HL-60 (cell line): ENCODE measurements around the gene AOPEP.

Experiments used
- DNase-seq, 2 experiments: peaks; one replicate each; pipeline ENCODE4 v3.0.0-alpha.2; 2010 to 2020; ENCODE audit warnings: low read depth in 1 of 2, low spot score in 1 of 2
- H3K27ac ChIP-seq: fragments of 250-450 bp; sonication (Bioruptor Pico); replicated peaks from 2 replicates; pipeline ENCODE4 v1.5.1; 2020; ENCODE audit warnings: mild to moderate bottlenecking, moderate library complexity
- H3K27me3 ChIP-seq: fragments of 250-450 bp; sonication (Bioruptor Pico); 2 replicates; pipeline ENCODE4 v1.5.1; 2021; ENCODE audit warnings: mild to moderate bottlenecking, moderate library complexity; ENCODE audit not compliant: insufficient read depth, poor library complexity, severe bottlenecking
- H3K4me3 ChIP-seq: replicated peaks from 2 replicates; pipeline ENCODE4 v1.5.1; 2011; ENCODE audit warnings: mild to moderate bottlenecking, control low read depth, low read length; ENCODE audit not compliant: insufficient read depth
- GABPA ChIP-seq: IDR thresholded peaks from 2 replicates; pipeline ENCODE4 v1.6.1; 2012; ENCODE audit warnings: low read depth
- POLR2AphosphoS5 ChIP-seq: IDR thresholded peaks from 2 replicates; pipeline ENCODE4 v1.6.1; 2012; ENCODE audit warnings: low read depth
- SPI1 ChIP-seq: IDR thresholded peaks from 2 replicates; pipeline ENCODE4 v1.6.1; 2012; ENCODE audit warnings: low read depth, mild to moderate bottlenecking, borderline replicate concordance
- TF ChIP-seq, protein P1 (sequence below): IDR thresholded peaks from 2 replicates; pipeline ENCODE4 v1.6.1; 2012; ENCODE audit warnings: low read depth; ENCODE audit not compliant: insufficient replicate concordance
- TF ChIP-seq, protein P2 (sequence below): IDR thresholded peaks from one replicate; pipeline ENCODE4 v1.5.1; 2011; ENCODE audit warnings: low read length, control low read depth, inconsistent platforms; ENCODE audit not compliant: insufficient read depth

The AOPEP gene

DNA sequence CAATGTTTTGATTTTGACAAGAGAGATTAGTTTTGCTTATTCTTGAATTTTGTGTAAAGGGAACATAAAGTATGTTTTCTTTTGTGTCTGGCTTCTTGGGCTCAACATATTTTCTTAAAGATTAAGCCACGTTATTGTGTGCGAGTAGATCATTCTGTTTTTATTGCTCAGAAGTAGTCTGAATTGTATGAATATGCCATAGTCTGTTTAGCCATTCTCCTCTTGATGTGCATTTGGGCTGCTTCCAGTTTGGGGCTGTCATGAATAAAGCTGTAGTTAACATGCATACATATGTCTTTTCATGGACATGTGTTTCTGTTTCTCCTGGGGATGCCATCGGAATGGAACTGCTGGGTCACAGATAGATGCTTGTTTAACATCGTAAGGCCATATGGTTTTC lies 392.1 kb downstream of the AOPEP start:
- no peaks in the 10 kb centered on the region for H3K27me3 ChIP-seq
- DNase-seq, result no peak
- TF ChIP-seq, protein P1, sequence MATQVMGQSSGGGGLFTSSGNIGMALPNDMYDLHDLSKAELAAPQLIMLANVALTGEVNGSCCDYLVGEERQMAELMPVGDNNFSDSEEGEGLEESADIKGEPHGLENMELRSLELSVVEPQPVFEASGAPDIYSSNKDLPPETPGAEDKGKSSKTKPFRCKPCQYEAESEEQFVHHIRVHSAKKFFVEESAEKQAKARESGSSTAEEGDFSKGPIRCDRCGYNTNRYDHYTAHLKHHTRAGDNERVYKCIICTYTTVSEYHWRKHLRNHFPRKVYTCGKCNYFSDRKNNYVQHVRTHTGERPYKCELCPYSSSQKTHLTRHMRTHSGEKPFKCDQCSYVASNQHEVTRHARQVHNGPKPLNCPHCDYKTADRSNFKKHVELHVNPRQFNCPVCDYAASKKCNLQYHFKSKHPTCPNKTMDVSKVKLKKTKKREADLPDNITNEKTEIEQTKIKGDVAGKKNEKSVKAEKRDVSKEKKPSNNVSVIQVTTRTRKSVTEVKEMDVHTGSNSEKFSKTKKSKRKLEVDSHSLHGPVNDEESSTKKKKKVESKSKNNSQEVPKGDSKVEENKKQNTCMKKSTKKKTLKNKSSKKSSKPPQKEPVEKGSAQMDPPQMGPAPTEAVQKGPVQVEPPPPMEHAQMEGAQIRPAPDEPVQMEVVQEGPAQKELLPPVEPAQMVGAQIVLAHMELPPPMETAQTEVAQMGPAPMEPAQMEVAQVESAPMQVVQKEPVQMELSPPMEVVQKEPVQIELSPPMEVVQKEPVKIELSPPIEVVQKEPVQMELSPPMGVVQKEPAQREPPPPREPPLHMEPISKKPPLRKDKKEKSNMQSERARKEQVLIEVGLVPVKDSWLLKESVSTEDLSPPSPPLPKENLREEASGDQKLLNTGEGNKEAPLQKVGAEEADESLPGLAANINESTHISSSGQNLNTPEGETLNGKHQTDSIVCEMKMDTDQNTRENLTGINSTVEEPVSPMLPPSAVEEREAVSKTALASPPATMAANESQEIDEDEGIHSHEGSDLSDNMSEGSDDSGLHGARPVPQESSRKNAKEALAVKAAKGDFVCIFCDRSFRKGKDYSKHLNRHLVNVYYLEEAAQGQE, result no peak
- TF ChIP-seq POLR2AphosphoS5 (no peak), GABPA (no peak), SPI1 (no peak)
- TF ChIP-seq, protein P2, sequence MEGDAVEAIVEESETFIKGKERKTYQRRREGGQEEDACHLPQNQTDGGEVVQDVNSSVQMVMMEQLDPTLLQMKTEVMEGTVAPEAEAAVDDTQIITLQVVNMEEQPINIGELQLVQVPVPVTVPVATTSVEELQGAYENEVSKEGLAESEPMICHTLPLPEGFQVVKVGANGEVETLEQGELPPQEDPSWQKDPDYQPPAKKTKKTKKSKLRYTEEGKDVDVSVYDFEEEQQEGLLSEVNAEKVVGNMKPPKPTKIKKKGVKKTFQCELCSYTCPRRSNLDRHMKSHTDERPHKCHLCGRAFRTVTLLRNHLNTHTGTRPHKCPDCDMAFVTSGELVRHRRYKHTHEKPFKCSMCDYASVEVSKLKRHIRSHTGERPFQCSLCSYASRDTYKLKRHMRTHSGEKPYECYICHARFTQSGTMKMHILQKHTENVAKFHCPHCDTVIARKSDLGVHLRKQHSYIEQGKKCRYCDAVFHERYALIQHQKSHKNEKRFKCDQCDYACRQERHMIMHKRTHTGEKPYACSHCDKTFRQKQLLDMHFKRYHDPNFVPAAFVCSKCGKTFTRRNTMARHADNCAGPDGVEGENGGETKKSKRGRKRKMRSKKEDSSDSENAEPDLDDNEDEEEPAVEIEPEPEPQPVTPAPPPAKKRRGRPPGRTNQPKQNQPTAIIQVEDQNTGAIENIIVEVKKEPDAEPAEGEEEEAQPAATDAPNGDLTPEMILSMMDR, result no peak
- H3K27ac ChIP-seq, result no peak overlapping the region
- no peak overlapping the region for H3K4me3 ChIP-seq

DNA sequence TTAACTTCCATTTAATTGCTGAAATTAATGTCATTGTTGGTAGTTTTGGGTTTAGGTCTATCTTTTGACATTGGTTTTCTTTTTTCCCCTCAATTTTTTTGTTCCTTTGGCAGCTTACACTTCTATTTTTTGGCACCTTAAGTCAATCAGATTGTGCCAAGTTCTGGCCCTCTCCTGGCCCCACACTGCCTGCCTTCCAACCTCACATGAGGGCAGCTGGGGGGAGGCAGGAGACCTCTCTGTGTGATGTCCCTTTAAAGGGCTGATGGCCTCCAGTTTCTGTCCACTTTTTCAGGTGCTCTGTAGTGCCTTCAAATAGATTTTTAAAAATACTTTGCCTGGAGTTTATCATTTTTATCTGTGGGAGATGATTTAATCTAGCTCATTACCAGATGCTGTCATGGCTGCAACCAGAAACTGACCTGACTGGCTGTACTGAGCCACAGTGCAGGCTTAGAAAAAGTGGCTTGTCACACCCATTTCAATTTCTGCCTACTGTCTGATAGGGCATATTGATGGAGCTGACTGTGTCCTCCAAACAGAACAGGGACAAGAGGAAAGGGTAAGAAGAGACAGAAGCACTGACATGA lies 394.4 kb downstream of the AOPEP start:
- Histone ChIP-seq H3K27ac (no peak overlapping the region), H3K27me3 (no peaks in the 10 kb centered on the region), H3K4me3 (no peak overlapping the region)
- TF ChIP-seq GABPA, result no peak
- TF ChIP-seq, protein P1, result no peak
- TF ChIP-seq, protein P2, result no peak
- TF ChIP-seq POLR2AphosphoS5, result no peak
- no peak for TF ChIP-seq SPI1
- no peak for DNase-seq

GRCh38 chr9:95124582-95125367 lies 398.3 kb downstream of the AOPEP start:
- DNase-seq, result no peak
- Histone ChIP-seq H3K27ac (no peak overlapping the region), H3K4me3 (no peak overlapping the region), H3K27me3 (no peaks in the 10 kb centered on the region)
- TF ChIP-seq, protein P2, result no peak
- TF ChIP-seq, protein P1, result no peak
- TF ChIP-seq GABPA, result no peak
- no peak for TF ChIP-seq POLR2AphosphoS5
- TF ChIP-seq SPI1, result no peak
